Loucy (cell line): ENCODE results near the gene TRPM3.

ENCODE experiments used
- H2AFZ ChIP-seq: fragments of 200-600 bp; sonication (generic); 2 replicates; pipeline ENCODE4 v1.6.0; 2016; ENCODE audit warnings: antibody characterized with exemption, mild to moderate bottlenecking, low read length, moderate library complexity
- H3F3A ChIP-seq: fragments of 200-600 bp; 2 replicates; pipeline ENCODE4 v1.6.0; 2016; ENCODE audit warnings: antibody characterized with exemption, low read depth, mild to moderate bottlenecking
- H3K27me3 ChIP-seq: fragments of 200-600 bp; sonication (generic); 2 replicates; pipeline ENCODE4 v1.6.1; 2014; ENCODE audit warnings: low read length, mild to moderate bottlenecking; ENCODE audit not compliant: insufficient read depth, poor library complexity, severe bottlenecking
- H3K36me3 ChIP-seq: fragments of 200-600 bp; sonication (generic); 2 replicates; pipeline ENCODE4 v1.6.1; 2016; ENCODE audit warnings: low read length; ENCODE audit not compliant: insufficient read depth
- H3K4me1 ChIP-seq: fragments of 200-600 bp; sonication (generic); 2 replicates; pipeline ENCODE4 v1.5.1; 2014; ENCODE audit warnings: low read length, mild to moderate bottlenecking; ENCODE audit not compliant: insufficient read depth, poor library complexity, severe bottlenecking
- H3K4me2 ChIP-seq: fragments of 200-600 bp; sonication (generic); 2 replicates; pipeline ENCODE4 v1.6.0; 2014; ENCODE audit warnings: antibody characterized with exemption, low read length, low read depth, mild to moderate bottlenecking; ENCODE audit not compliant: poor library complexity, severe bottlenecking
- H3K4me3 ChIP-seq: fragments of 200-600 bp; sonication (generic); 2 replicates; pipeline ENCODE4 v1.5.1; 2014; ENCODE audit warnings: low read length, mild to moderate bottlenecking, mixed read lengths; ENCODE audit not compliant: poor library complexity, severe bottlenecking
- H3K79me2 ChIP-seq: fragments of 200-600 bp; sonication (generic); 2 replicates; pipeline ENCODE4 v1.6.1; 2014; ENCODE audit warnings: low read length; ENCODE audit not compliant: insufficient read depth
- H3K9ac ChIP-seq: fragments of 200-600 bp; sonication (generic); 2 replicates; pipeline ENCODE4 v1.6.0; 2014; ENCODE audit warnings: mild to moderate bottlenecking, low read depth, low read length, moderate library complexity; ENCODE audit not compliant: poor library complexity, severe bottlenecking
- H3K9me2 ChIP-seq: fragments of 200-600 bp; sonication (generic); replicated peaks from 2 replicates; pipeline ENCODE4 v1.6.1; 2016; ENCODE audit warnings: low read depth, low read length, mixed read lengths
- H3K9me3 ChIP-seq: fragments of 200-600 bp; sonication (generic); 2 replicates; pipeline ENCODE4 v1.6.1; 2014; ENCODE audit warnings: mild to moderate bottlenecking, antibody characterized with exemption, low read length, low read depth; ENCODE audit not compliant: insufficient read depth
- H4K20me1 ChIP-seq: fragments of 200-600 bp; sonication (generic); 2 replicates; pipeline ENCODE4 v1.6.0; 2014; ENCODE audit warnings: antibody characterized with exemption, low read length, mild to moderate bottlenecking; ENCODE audit not compliant: insufficient read depth, poor library complexity, severe bottlenecking
- EZH2phosphoT487 ChIP-seq: fragments of 200-600 bp; IDR thresholded peaks from 2 replicates; pipeline ENCODE4 v1.6.1; 2018; ENCODE audit warnings: antibody characterized with exemption, mild to moderate bottlenecking, moderate library complexity, borderline replicate concordance
- TF ChIP-seq, protein P1 (sequence below): fragments of 200-600 bp; sonication (generic); conservative IDR thresholded peaks from 2 replicates; pipeline ENCODE4 v1.5.1; 2014; ENCODE audit warnings: mild to moderate bottlenecking, antibody characterized with exemption, low read length

The TRPM3 gene

DNA sequence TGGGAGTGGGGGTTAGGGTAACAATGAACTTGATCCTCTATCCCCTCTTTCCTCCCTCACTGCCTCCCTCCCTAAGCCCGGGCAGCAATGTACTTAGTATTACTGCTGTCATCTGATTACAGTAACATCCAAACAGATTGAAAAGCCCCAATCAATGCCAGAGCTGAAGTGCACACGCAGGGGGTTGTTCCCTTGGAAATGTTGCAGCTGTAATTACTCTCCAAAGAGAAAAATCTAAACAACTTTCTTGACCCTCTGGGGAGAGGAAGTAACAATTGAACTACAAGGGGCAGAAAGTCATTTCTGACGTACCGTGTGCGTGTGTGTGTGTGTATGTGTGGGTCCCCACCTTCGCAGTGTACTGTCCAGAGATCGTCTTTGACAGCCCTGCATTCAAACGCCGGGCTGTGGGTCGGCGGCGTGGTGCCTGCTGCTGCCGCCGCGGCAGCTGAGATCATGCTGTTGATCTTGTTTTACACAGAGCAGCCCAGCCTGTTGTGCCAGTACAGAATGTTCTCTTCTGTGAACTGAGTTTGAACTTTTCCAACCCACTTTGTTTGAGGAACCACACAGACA is 640.9 kb downstream of the TRPM3 start:
- Histone ChIP-seq H3K4me1 (no peaks in the 10 kb centered on the region), H3K4me3 (no peak overlapping the region), H2AFZ (no peak overlapping the region), H3F3A (no peaks in the 10 kb centered on the region), H3K4me2 (no peak overlapping the region), H3K27me3 (no peaks in the 10 kb centered on the region), H3K9me3 (no peaks in the 10 kb centered on the region), H3K79me2 (no peaks in the 10 kb centered on the region), H3K9ac (no peak overlapping the region), H3K9me2 (no peaks in the 10 kb centered on the region), H3K36me3 (no peaks in the 10 kb centered on the region), H4K20me1 (no peaks in the 10 kb centered on the region)
- TF ChIP-seq EZH2phosphoT487, result no peak
- TF ChIP-seq, protein P1, sequence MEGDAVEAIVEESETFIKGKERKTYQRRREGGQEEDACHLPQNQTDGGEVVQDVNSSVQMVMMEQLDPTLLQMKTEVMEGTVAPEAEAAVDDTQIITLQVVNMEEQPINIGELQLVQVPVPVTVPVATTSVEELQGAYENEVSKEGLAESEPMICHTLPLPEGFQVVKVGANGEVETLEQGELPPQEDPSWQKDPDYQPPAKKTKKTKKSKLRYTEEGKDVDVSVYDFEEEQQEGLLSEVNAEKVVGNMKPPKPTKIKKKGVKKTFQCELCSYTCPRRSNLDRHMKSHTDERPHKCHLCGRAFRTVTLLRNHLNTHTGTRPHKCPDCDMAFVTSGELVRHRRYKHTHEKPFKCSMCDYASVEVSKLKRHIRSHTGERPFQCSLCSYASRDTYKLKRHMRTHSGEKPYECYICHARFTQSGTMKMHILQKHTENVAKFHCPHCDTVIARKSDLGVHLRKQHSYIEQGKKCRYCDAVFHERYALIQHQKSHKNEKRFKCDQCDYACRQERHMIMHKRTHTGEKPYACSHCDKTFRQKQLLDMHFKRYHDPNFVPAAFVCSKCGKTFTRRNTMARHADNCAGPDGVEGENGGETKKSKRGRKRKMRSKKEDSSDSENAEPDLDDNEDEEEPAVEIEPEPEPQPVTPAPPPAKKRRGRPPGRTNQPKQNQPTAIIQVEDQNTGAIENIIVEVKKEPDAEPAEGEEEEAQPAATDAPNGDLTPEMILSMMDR, result no peak

DNA sequence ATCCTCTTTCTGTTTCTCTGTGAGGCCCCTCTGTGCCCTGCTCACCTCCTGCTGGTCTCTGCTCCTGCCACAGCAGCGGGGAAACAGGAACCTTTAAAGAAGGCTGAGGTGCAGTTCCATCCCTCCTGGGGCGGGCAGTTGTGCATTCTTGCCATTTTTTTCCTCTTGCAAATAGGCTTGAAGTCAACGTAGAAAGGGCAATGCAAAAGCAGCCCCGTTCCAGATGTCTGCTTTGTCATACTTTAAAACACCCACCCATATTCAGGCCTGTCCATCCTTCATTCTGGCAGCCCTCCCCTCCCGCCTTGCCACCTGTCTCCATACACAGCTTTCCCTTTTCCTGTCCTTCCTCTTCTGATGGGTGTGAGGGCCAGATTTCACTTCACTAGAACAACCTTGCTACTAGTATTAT is 641.5 kb downstream of the TRPM3 start:
- Histone ChIP-seq H4K20me1 (no peaks in the 10 kb centered on the region), H3F3A (no peaks in the 10 kb centered on the region), H3K9me2 (no peaks in the 10 kb centered on the region), H3K9ac (no peak overlapping the region), H2AFZ (no peak overlapping the region), H3K4me1 (no peaks in the 10 kb centered on the region), H3K4me3 (no peak overlapping the region), H3K36me3 (no peaks in the 10 kb centered on the region), H3K9me3 (no peaks in the 10 kb centered on the region), H3K27me3 (no peaks in the 10 kb centered on the region), H3K4me2 (no peak overlapping the region), H3K79me2 (no peaks in the 10 kb centered on the region)
- no peak for TF ChIP-seq EZH2phosphoT487
- TF ChIP-seq, protein P1, result no peak
